ENCODE data around the gene CRIM1.
A peak's percentile ranks its signal among the peaks of the same experiment; 100 is the strongest.

Gene CRIM1

GRCh38 chr2:36582538-36582937, 227.0 kb downstream of the CRIM1 start:
- H3K9me3 ChIP-seq (ENCODE audit: low read length) = no peaks in the 10 kb centered on the region
- H3K9ac ChIP-seq (ENCODE audit: low read length) = no peak overlapping the region
- H3K27ac ChIP-seq (ENCODE audit: low read depth, low read length) = no peak overlapping the region
- H3K36me3 ChIP-seq (ENCODE audit: insufficient read depth, low read length) = peaks cover 33% of the 10 kb centered on the region
- H3K4me3 ChIP-seq (ENCODE audit: low read depth in 1 of 2, low read length in 2 of 2) = no peak overlapping the region
- H3K4me1 ChIP-seq (ENCODE audit: insufficient read depth, low read length) = no peaks in the 10 kb centered on the region
- H3K27me3 ChIP-seq (ENCODE audit: control insufficient read depth in 1 of 2, insufficient read depth in 2 of 2, low read length in 2 of 2) = no peaks in the 10 kb centered on the region

- Histone ChIP-seq H3K4me1 (ENCODE audit: insufficient read depth, low read length) (no peaks in the 10 kb centered on the region), H3K27ac (ENCODE audit: low read depth, low read length) (no peak overlapping the region), H3K36me3 (ENCODE audit: insufficient read depth, low read length) (peaks cover 29% of the 10 kb centered on the region), H3K4me3 (ENCODE audit: low read depth in 1 of 2, low read length in 2 of 2) (no peak overlapping the region), H3K9ac (ENCODE audit: low read length) (no peak overlapping the region), H3K9me3 (ENCODE audit: low read length) (no peaks in the 10 kb centered on the region), H3K27me3 (ENCODE audit: control insufficient read depth in 1 of 2, insufficient read depth in 2 of 2, low read length in 2 of 2) (no peaks in the 10 kb centered on the region)
These were observed 227.4 kb downstream of the CRIM1 start for GRCh38 chr2:36582951-36583350.

GRCh38 chr2:36584148-36584794, 228.7 kb downstream of the CRIM1 start:
- Histone ChIP-seq H3K27ac (ENCODE audit: low read depth, low read length) (no peak overlapping the region), H3K27me3 (ENCODE audit: control insufficient read depth in 1 of 2, insufficient read depth in 2 of 2, low read length in 2 of 2) (no peaks in the 10 kb centered on the region), H3K4me3 (ENCODE audit: low read depth in 1 of 2, low read length in 2 of 2) (no peak overlapping the region), H3K9ac (ENCODE audit: low read length) (no peak overlapping the region), H3K9me3 (ENCODE audit: low read length) (no peaks in the 10 kb centered on the region), H3K4me1 (ENCODE audit: insufficient read depth, low read length) (no peaks in the 10 kb centered on the region), H3K36me3 (ENCODE audit: insufficient read depth, low read length) (peaks cover 17% of the 10 kb centered on the region)

- no peak overlapping the region for H3K9ac ChIP-seq (ENCODE audit: low read length)
- no peaks in the 10 kb centered on the region for H3K4me1 ChIP-seq (ENCODE audit: insufficient read depth, low read length)
- H3K4me3 ChIP-seq (ENCODE audit: low read depth in 1 of 2, low read length in 2 of 2) = no peak overlapping the region
- peaks cover 7% of the 10 kb centered on the region for H3K36me3 ChIP-seq (ENCODE audit: insufficient read depth, low read length)
- no peak overlapping the region for H3K27ac ChIP-seq (ENCODE audit: low read depth, low read length)
- no peaks in the 10 kb centered on the region for H3K27me3 ChIP-seq (ENCODE audit: control insufficient read depth in 1 of 2, insufficient read depth in 2 of 2, low read length in 2 of 2)
- H3K9me3 ChIP-seq (ENCODE audit: low read length) = no peaks in the 10 kb centered on the region
These were observed 231.1 kb downstream of the CRIM1 start for GRCh38 chr2:36586672-36587071.

GRCh38 chr2:36587101-36587500, 231.5 kb downstream of the CRIM1 start:
- H3K9me3 ChIP-seq (ENCODE audit: low read length) = no peaks in the 10 kb centered on the region
- no peak overlapping the region for H3K9ac ChIP-seq (ENCODE audit: low read length)
- no peaks in the 10 kb centered on the region for H3K27me3 ChIP-seq (ENCODE audit: control insufficient read depth in 1 of 2, insufficient read depth in 2 of 2, low read length in 2 of 2)
- no peak overlapping the region for H3K4me3 ChIP-seq (ENCODE audit: low read depth in 1 of 2, low read length in 2 of 2)
- H3K4me1 ChIP-seq (ENCODE audit: insufficient read depth, low read length) = no peaks in the 10 kb centered on the region
- no peak overlapping the region for H3K27ac ChIP-seq (ENCODE audit: low read depth, low read length)
- H3K36me3 ChIP-seq (ENCODE audit: insufficient read depth, low read length) = peaks cover 7% of the 10 kb centered on the region

- Histone ChIP-seq H3K27me3 (ENCODE audit: control insufficient read depth in 1 of 2, insufficient read depth in 2 of 2, low read length in 2 of 2) (no peaks in the 10 kb centered on the region), H3K27ac (ENCODE audit: low read depth, low read length) (no peak overlapping the region), H3K9me3 (ENCODE audit: low read length) (no peaks in the 10 kb centered on the region), H3K9ac (ENCODE audit: low read length) (no peak overlapping the region), H3K4me1 (ENCODE audit: insufficient read depth, low read length) (no peaks in the 10 kb centered on the region), H3K4me3 (ENCODE audit: low read depth in 1 of 2, low read length in 2 of 2) (no peak overlapping the region), H3K36me3 (ENCODE audit: insufficient read depth, low read length) (peaks cover 7% of the 10 kb centered on the region)
These were observed 232.0 kb downstream of the CRIM1 start for GRCh38 chr2:36587556-36587955.

- no peaks in the 10 kb centered on the region for H3K27me3 ChIP-seq (ENCODE audit: control insufficient read depth in 1 of 2, insufficient read depth in 2 of 2, low read length in 2 of 2)
- H3K4me3 ChIP-seq (ENCODE audit: low read depth in 1 of 2, low read length in 2 of 2) = no peak overlapping the region
- H3K36me3 ChIP-seq (ENCODE audit: insufficient read depth, low read length) = no peaks in the 10 kb centered on the region
- no peak overlapping the region for H3K27ac ChIP-seq (ENCODE audit: low read depth, low read length)
- no peaks in the 10 kb centered on the region for H3K9me3 ChIP-seq (ENCODE audit: low read length)
- no peaks in the 10 kb centered on the region for H3K4me1 ChIP-seq (ENCODE audit: insufficient read depth, low read length)
- no peak overlapping the region for H3K9ac ChIP-seq (ENCODE audit: low read length)
These were observed 233.7 kb downstream of the CRIM1 start for GRCh38 chr2:36589230-36589630.

- H3K9me3 ChIP-seq (ENCODE audit: low read length) = no peaks in the 10 kb centered on the region
- no peak overlapping the region for H3K9ac ChIP-seq (ENCODE audit: low read length)
- peaks cover 26% of the 10 kb centered on the region for H3K4me1 ChIP-seq (ENCODE audit: insufficient read depth, low read length)
- no peak overlapping the region for H3K27ac ChIP-seq (ENCODE audit: low read depth, low read length)
- no peaks in the 10 kb centered on the region for H3K27me3 ChIP-seq (ENCODE audit: control insufficient read depth in 1 of 2, insufficient read depth in 2 of 2, low read length in 2 of 2)
- no peaks in the 10 kb centered on the region for H3K36me3 ChIP-seq (ENCODE audit: insufficient read depth, low read length)
- H3K4me3 ChIP-seq (ENCODE audit: low read depth in 1 of 2, low read length in 2 of 2) = peak overlapping the region in 1 of 2 donors; percentile 13
These were observed 239.3 kb downstream of the CRIM1 start for GRCh38 chr2:36594849-36595248.

- H3K27ac ChIP-seq (ENCODE audit: low read depth, low read length) = no peak overlapping the region
- no peaks in the 10 kb centered on the region for H3K27me3 ChIP-seq (ENCODE audit: control insufficient read depth in 1 of 2, insufficient read depth in 2 of 2, low read length in 2 of 2)
- H3K4me1 ChIP-seq (ENCODE audit: insufficient read depth, low read length) = peaks cover 26% of the 10 kb centered on the region
- H3K4me3 ChIP-seq (ENCODE audit: low read depth in 1 of 2, low read length in 2 of 2) = peak overlapping the region in 1 of 2 donors; percentile 73
- H3K9me3 ChIP-seq (ENCODE audit: low read length) = no peaks in the 10 kb centered on the region
- H3K9ac ChIP-seq (ENCODE audit: low read length) = no peak overlapping the region
- no peaks in the 10 kb centered on the region for H3K36me3 ChIP-seq (ENCODE audit: insufficient read depth, low read length)
These were observed 240.8 kb downstream of the CRIM1 start for GRCh38 chr2:36596397-36596796.

GRCh38 chr2:36597003-36597531, 241.5 kb downstream of the CRIM1 start:
- Histone ChIP-seq H3K27me3 (ENCODE audit: control insufficient read depth in 1 of 2, insufficient read depth in 2 of 2, low read length in 2 of 2) (no peaks in the 10 kb centered on the region), H3K36me3 (ENCODE audit: insufficient read depth, low read length) (no peaks in the 10 kb centered on the region), H3K9me3 (ENCODE audit: low read length) (no peaks in the 10 kb centered on the region), H3K27ac (ENCODE audit: low read depth, low read length) (peak overlapping the region; percentile 16), H3K4me1 (ENCODE audit: insufficient read depth, low read length) (peaks cover 26% of the 10 kb centered on the region), H3K9ac (ENCODE audit: low read length) (peak overlapping the region; percentile 19), H3K4me3 (ENCODE audit: low read depth in 1 of 2, low read length in 2 of 2) (peak overlapping the region; percentile 15 to 73)

GRCh38 chr2:36597532-36598377, 242.2 kb downstream of the CRIM1 start, which contains the start of gene FEZ2:
TSS of gene FEZ2 (minus strand) at chr2:36598168. CDS start at chr2:36598142, 26 bp downstream.
- Histone ChIP-seq H3K9me3 (ENCODE audit: low read length) (no peaks in the 10 kb centered on the region), H3K9ac (ENCODE audit: low read length) (peak within 1 kb of the TSS; percentile 19), H3K27ac (ENCODE audit: low read depth, low read length) (peak within 1 kb of the TSS; percentile 79), H3K4me1 (ENCODE audit: insufficient read depth, low read length) (peaks cover 26% of the 10 kb centered on the region), H3K36me3 (ENCODE audit: insufficient read depth, low read length) (no peaks in the 10 kb centered on the region), H3K27me3 (ENCODE audit: control insufficient read depth in 1 of 2, insufficient read depth in 2 of 2, low read length in 2 of 2) (no peaks in the 10 kb centered on the region), H3K4me3 (ENCODE audit: low read depth in 1 of 2, low read length in 2 of 2) (peak within 1 kb of the TSS; percentile 15 to 73)
